Astrocyte (in vitro differentiated cells and primary cell): ENCODE results near the gene ROBO2. TPM values are rescaled to one million over a fixed set of nuclear protein-coding genes. Genes with fewer than 3 reads are reported as not detected.

ENCODE experiments used
- DNase-seq: peaks from one replicate; pipeline ENCODE4 v3.0.0-alpha.2; 2010; ENCODE audit warnings: low read depth
- FAIRE-seq: peaks from 2 replicates; lab custom pipeline; 2011; peaks lifted over from hg19 to GRCh38; lab: Jason Lieb, UNC
- H2AFZ ChIP-seq: 2 replicates; pipeline ENCODE4 v1.6.0; 2012; ENCODE audit warnings: low read depth, low read length, inconsistent platforms
- H3K27ac ChIP-seq: 2 replicates; pipeline ENCODE4 v1.5.1; 2011; ENCODE audit warnings: low read depth, low read length, inconsistent platforms
- H3K27me3 ChIP-seq: 2 replicates; pipeline ENCODE4 v1.6.0; 2011; ENCODE audit warnings: low read length, inconsistent platforms; ENCODE audit not compliant: insufficient read depth
- H3K36me3 ChIP-seq: 2 replicates; pipeline ENCODE4 v1.5.1; 2011; ENCODE audit warnings: low read length, inconsistent platforms; ENCODE audit not compliant: insufficient read depth
- H3K4me1 ChIP-seq: 2 replicates; pipeline ENCODE4 v1.5.1; 2011; ENCODE audit warnings: low read length, inconsistent platforms; ENCODE audit not compliant: insufficient read depth
- H3K4me2 ChIP-seq: 2 replicates; pipeline ENCODE4 v1.6.0; 2012; ENCODE audit warnings: low read length, inconsistent platforms
- H3K4me3 ChIP-seq: 2 replicates; pipeline ENCODE4 v1.5.1; 2011; ENCODE audit warnings: low read depth, mild to moderate bottlenecking, low read length, inconsistent platforms; ENCODE audit not compliant: insufficient read depth
- H3K79me2 ChIP-seq: 2 replicates; pipeline ENCODE4 v1.6.0; 2012; ENCODE audit warnings: mild to moderate bottlenecking, low read length, inconsistent platforms; ENCODE audit not compliant: insufficient read depth
- H3K9ac ChIP-seq: 2 replicates; pipeline ENCODE4 v1.6.0; 2012; ENCODE audit warnings: mild to moderate bottlenecking, low read length, inconsistent platforms
- H3K9me3 ChIP-seq: 2 replicates; pipeline ENCODE4 v1.5.1; 2012; ENCODE audit warnings: low read depth, mild to moderate bottlenecking, low read length, inconsistent platforms; ENCODE audit not compliant: insufficient read depth
- H4K20me1 ChIP-seq: 2 replicates; pipeline ENCODE4 v1.6.0; 2012; ENCODE audit warnings: low read length, inconsistent platforms; ENCODE audit not compliant: insufficient read depth
- H3K27ac Mint-ChIP-seq: one replicate; pipeline ENCODE4 v1.8.0; 2021; ENCODE audit warnings: mild to moderate bottlenecking, mixed read lengths; ENCODE audit not compliant: unreplicated experiment
- H3K27me3 Mint-ChIP-seq: one replicate; pipeline ENCODE4 v1.8.0; 2021; ENCODE audit warnings: low read depth, mixed read lengths; ENCODE audit not compliant: unreplicated experiment
- H3K36me3 Mint-ChIP-seq: one replicate; pipeline ENCODE4 v1.8.0; 2021; ENCODE audit warnings: low read depth, mixed read lengths; ENCODE audit not compliant: unreplicated experiment
- H3K4me1 Mint-ChIP-seq: one replicate; pipeline ENCODE4 v1.8.0; 2021; ENCODE audit warnings: low read depth, mixed read lengths; ENCODE audit not compliant: unreplicated experiment
- H3K4me3 Mint-ChIP-seq: one replicate; pipeline ENCODE4 v1.8.0; 2021; ENCODE audit warnings: mild to moderate bottlenecking, moderate library complexity, mixed read lengths; ENCODE audit not compliant: unreplicated experiment
- H3K9me3 Mint-ChIP-seq: one replicate; pipeline ENCODE4 v1.8.0; 2021; ENCODE audit warnings: mild to moderate bottlenecking, mixed read lengths; ENCODE audit not compliant: unreplicated experiment
- CTCF ChIP-seq: IDR thresholded peaks from 2 replicates; pipeline ENCODE4 v1.5.1; 2011; ENCODE audit warnings: low read depth, mild to moderate bottlenecking, inconsistent platforms, low read length, moderate library complexity; ENCODE audit not compliant: insufficient read depth
- EZH2 ChIP-seq: IDR thresholded peaks from 2 replicates; pipeline ENCODE4 v1.6.1; 2012; ENCODE audit warnings: mild to moderate bottlenecking, low read length, inconsistent platforms; ENCODE audit not compliant: insufficient read depth
- total RNA-seq: library from RNA; stranded (reverse); gene quantifications from 2 replicates; pipeline ENCODE4 v1.2.1, GENCODE V29; 2021

Gene ROBO2
- total RNA-seq, 1 donor from 2014 or later: 1.4 TPM

GRCh38 chr3:77618686-77619085, 578.8 kb downstream of the ROBO2 start:
- Histone ChIP-seq H3K4me1 (no peaks in the 10 kb centered on the region), H4K20me1 (no peaks in the 10 kb centered on the region), H2AFZ (no peak overlapping the region), H3K9me3 (no peaks in the 10 kb centered on the region), H3K27me3 (no peaks in the 10 kb centered on the region), H3K9ac (no peak overlapping the region), H3K79me2 (no peaks in the 10 kb centered on the region), H3K36me3 (no peaks in the 10 kb centered on the region), H3K4me2 (no peak overlapping the region), H3K4me3 (no peak overlapping the region), H3K27ac (no peak overlapping the region)
- no peak overlapping the region for H3K27ac Mint-ChIP-seq
- H3K9me3 Mint-ChIP-seq: no peaks in the 10 kb centered on the region
- TF ChIP-seq CTCF: no peak
- H3K27me3 Mint-ChIP-seq: no peaks in the 10 kb centered on the region
- H3K4me1 Mint-ChIP-seq: no peaks in the 10 kb centered on the region
- FAIRE-seq (no peak), DNase-seq (no peak)
- no peak overlapping the region for H3K4me3 Mint-ChIP-seq
- no peaks in the 10 kb centered on the region for H3K36me3 Mint-ChIP-seq

GRCh38 chr3:77620009-77620408, 580.1 kb downstream of the ROBO2 start:
- H3K27ac ChIP-seq: no peak overlapping the region
- Mint-ChIP-seq H3K27ac (no peak overlapping the region), H3K36me3 (no peaks in the 10 kb centered on the region), H3K27me3 (no peaks in the 10 kb centered on the region), H3K4me3 (no peak overlapping the region), H3K4me1 (no peaks in the 10 kb centered on the region), H3K9me3 (no peaks in the 10 kb centered on the region)
- no peak overlapping the region for H3K4me3 ChIP-seq
- FAIRE-seq (no peak), DNase-seq (no peak)
- H3K9me3 ChIP-seq: no peaks in the 10 kb centered on the region
- no peak overlapping the region for H3K9ac ChIP-seq
- no peaks in the 10 kb centered on the region for H3K79me2 ChIP-seq
- no peak overlapping the region for H2AFZ ChIP-seq
- no peaks in the 10 kb centered on the region for H3K27me3 ChIP-seq
- H3K36me3 ChIP-seq: no peaks in the 10 kb centered on the region
- no peak for TF ChIP-seq CTCF
- TF ChIP-seq EZH2: no peak
- H4K20me1 ChIP-seq: no peaks in the 10 kb centered on the region
- H3K4me1 ChIP-seq: no peaks in the 10 kb centered on the region
- H3K4me2 ChIP-seq: no peak overlapping the region

GRCh38 chr3:77623500-77623899, 583.6 kb downstream of the ROBO2 start:
- no peaks in the 10 kb centered on the region for H3K36me3 Mint-ChIP-seq
- Histone ChIP-seq H3K27ac (no peak overlapping the region), H4K20me1 (no peaks in the 10 kb centered on the region), H3K79me2 (no peaks in the 10 kb centered on the region), H3K4me3 (no peak overlapping the region), H3K9me3 (no peaks in the 10 kb centered on the region), H3K4me1 (no peaks in the 10 kb centered on the region), H3K4me2 (no peak overlapping the region), H3K27me3 (no peaks in the 10 kb centered on the region), H3K36me3 (no peaks in the 10 kb centered on the region), H2AFZ (no peak overlapping the region), H3K9ac (no peak overlapping the region)
- no peak overlapping the region for H3K27ac Mint-ChIP-seq
- H3K4me1 Mint-ChIP-seq: no peaks in the 10 kb centered on the region
- H3K27me3 Mint-ChIP-seq: no peaks in the 10 kb centered on the region
- FAIRE-seq: no peak
- no peak overlapping the region for H3K4me3 Mint-ChIP-seq
- DNase-seq: no peak
- no peak for TF ChIP-seq EZH2
- TF ChIP-seq CTCF: no peak
- H3K9me3 Mint-ChIP-seq: no peaks in the 10 kb centered on the region
